Measurements from ENCODE around the gene TREX2.

The TREX2 gene

DNA sequence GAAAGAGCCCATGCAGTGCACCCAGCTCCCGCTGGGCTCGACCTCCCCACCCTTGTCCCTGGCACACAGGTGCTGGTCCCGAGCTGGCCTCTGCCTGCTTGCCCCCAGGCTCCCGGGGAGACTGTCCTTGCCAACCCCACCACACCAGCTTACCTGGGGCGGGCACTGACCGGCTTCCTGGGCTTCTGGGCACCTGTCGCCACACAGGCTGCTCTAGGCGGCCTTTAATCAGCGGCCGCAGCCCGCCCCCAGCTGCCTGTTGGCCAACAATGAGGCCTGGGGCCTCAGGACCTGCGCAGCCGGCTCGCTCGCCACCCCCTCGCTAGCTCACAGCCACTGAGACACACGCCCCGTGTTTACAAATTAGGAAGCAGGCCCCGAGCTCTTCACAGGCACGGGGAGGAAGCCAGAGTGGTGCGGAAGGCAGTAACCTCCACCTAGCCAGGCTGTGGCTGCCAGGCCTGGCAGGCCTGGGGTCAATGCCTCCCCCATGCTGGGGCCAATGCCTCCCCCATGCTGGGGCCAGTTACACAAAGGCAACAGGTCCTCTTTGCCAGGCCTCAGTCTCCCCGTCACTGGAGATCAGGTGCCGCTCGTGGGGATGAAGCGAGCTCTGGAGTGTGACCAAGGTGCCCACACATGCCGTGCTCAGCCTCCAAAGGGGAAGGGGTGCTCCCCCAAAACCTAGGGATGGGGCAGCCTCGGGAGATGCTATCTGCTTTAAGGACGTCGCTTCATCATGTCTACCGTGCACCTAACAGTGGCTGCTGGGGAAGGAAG, at the start of gene TREX2:
Gene TREX2 (minus strand): TSS at position 201 of the 780 bp plus-strand sequence. CDS start 626 bp downstream, outside the sequence.
- no peak for DNase-seq (ENCODE audit: low spot score)

DNA sequence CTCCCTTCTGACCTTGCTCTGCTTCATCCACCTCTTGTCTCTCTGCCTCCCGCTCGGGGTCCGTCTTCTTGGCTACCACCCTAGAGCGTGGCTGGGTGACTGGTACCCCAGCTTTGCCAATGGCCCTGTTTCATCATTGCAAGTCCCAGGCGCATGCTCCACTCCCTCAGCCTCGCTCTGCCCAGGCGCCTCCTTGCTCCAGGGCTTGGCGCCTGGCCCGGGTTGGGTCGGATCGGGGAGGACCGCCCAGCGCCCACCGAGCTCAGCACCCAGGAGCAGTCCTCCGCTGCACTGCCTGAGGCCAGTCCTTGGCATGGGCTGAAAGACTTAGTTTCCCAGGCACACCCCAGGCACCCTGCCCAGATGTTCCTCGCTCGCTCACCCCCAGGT, 49.5 kb upstream of the TREX2 start:
- peak; percentile 45 for DNase-seq (ENCODE audit: low spot score)

DNA sequence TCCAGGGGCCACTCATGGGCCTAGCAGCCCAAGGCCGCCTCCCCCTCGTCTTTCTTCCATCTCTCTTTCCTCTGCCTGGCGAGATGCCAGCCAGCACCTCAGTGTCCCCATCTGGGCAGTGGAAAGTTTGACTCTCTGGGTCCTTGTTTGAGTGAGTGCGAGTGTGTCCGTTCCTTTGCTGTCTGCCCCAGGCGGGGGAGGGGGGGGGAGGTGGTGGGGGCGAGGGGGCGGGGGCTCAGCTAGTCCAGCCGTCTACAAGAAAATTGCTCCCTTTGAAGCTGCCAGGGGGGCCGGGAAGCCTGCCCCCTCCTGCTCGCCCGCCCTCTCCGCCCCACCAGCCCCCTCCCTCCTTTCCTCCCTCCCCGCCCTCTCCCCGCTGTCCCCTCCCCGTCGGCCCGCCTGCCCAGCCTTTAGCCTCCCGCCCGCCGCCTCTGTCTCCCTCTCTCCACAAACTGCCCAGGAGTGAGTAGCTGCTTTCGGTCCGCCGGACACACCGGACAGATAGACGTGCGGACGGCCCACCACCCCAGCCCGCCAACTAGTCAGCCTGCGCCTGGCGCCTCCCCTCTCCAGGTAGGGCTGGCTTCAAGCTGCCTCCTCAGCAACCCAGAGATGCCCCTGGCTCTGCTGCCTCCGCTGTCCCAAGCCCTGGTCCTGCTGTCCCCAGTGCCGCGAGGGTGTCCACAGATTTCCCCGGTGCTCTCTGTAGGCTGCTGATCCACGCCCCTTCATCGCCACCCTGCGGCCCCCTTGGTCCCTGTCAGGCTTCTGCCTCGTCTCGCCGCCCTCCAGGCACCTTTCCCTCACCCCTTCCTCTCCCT, 48.9 kb upstream of the TREX2 start, which contains the start of gene BGN:
Gene BGN (plus strand): TSS at position 440 of the 821 bp plus-strand sequence. CDS start 9,652 bp downstream, outside the sequence.
- DNase-seq (ENCODE audit: low spot score) = peak; percentile 39

- no peak for DNase-seq (ENCODE audit: low spot score)
Observed at GRCh38 chrX:153494061-153494460, 48.2 kb upstream of the TREX2 start.

DNA sequence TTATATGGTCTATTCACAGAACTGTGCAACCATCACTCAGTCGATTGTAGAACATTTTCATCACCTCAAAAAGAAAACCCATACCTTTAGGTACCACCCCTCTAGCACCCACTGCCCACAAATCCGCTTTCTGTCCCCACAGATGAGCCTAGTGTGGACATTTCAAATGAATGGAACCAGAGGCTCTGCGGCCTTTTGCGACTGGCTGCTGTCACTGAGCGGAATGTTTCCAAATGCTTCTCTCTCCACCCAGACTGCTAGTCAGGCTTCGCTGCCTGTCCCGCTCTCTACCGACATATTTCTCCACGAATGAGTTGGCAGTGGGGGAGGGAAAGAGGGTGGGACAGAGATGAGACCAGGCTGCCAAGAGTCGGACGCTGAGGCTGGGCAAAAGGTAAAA, 47.2 kb upstream of the TREX2 start:
- no peak for DNase-seq (ENCODE audit: low spot score)

GRCh38 chrX:153492543-153492942, 46.7 kb upstream of the TREX2 start:
- DNase-seq (ENCODE audit: low spot score) = no peak

DNA sequence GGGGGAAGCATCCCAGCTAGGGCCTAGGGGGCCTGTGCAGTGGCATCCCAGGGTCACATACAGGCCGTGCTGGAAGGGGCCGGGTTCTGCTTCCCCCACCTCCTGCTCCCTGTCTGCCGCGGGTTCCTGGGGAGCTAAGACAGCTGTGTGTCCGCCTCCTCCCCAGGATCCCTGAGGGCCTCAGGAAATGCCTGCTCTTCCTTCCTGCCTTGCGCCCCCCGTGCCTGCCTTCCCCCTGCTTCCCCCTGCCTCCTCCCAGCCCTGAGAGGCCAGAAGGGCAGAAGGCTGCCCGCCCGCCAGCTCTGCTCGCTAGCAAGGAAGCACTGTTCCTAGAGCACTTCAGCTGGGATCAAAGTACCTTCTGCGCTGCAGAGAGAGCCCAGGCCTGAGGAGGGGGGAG, 46.1 kb upstream of the TREX2 start:
- DNase-seq (ENCODE audit: low spot score) = no peak

DNA sequence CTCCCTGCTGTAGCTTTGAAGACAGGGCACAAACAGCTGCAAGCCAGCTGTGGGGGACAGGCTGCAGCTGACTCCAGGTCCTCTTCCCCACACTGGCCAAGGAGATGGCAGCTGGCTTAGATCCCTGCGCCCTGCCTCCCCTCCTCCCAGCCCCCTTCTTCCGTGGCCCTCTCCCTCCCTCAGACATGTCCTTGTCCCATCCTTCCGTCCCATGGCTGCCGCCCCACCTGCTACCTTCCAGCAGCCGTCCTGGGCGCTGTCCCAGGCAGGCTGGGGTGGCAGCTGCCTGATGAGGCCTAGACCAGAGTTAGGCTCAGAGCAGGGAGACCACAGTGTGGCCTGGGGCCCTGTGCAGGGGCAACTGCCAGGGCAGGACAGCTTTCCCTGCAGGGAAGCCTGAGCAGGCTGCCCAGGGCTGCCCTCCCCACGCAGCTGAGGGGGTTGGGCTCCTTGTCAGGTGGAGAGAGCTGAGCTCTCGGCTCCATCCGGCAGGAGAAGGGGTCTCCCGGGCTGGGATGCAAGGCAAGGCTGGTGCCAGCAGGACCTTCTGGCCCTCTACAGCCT, 45.6 kb upstream of the TREX2 start:
- DNase-seq (ENCODE audit: low spot score) = no peak

- DNase-seq (ENCODE audit: low spot score) = no peak
Observed at GRCh38 chrX:153490217-153490930, 44.5 kb upstream of the TREX2 start.

GRCh38 chrX:153488231-153488914, 42.5 kb upstream of the TREX2 start:
- no peak for DNase-seq (ENCODE audit: low spot score)

GRCh38 chrX:153487590-153488071, 41.8 kb upstream of the TREX2 start:
- no peak for DNase-seq (ENCODE audit: low spot score)

DNA sequence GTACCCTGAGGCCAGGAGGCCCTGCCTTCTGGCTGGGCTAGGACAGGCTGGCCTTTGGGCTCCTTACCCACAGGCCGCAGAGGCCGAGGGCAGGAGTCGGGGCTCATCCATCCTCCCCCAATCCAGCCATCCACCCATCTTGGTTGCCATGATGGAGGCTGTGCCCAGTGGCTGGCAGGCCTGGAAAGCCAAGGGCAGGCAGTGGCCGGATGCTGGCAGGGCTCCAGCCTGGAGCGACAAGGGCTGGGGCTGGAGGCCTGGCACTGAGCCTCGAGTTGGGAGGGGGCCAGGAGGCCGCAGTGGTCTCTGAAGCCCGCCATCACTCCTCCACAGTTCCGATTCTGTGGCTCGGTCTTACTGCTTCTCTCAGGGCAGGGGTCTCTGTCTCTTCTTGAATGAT, 40.3 kb upstream of the TREX2 start:
- DNase-seq (ENCODE audit: low spot score) = no peak

DNA sequence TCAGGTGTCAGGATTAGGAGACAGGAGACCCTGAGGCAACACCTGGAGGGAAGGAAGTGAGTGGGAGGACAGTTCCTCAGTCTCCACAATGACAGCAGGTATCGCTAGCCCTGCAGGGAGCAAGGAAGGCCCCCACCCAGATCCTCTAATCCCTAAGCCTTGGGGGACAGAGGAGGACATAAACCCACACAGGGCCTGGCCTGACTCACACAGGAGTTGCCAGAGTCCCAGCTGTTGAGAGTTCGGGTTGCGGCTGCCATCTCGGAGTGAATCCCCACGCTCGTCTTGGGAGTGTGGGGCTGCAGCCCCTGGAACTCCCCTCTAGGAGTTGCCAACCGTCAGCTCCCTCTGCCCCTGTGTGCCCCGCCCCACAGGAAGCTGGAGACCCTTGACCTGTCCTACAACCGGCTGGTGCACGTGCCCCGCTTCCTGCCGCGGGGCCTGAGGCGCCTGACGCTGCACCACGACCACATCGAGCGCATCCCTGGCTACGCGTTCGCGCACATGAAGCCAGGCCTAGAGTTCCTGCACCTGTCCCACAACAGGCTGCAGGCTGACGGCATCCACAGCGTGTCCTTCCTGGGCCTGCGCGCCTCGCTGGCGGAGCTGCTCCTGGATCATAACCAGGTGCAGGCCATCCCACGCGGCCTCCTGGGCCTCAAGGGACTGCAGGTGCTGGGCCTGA, 39.7 kb upstream of the TREX2 start:
- DNase-seq (ENCODE audit: low spot score) = no peak

GRCh38 chrX:153482376-153483015, 36.6 kb upstream of the TREX2 start:
- DNase-seq (ENCODE audit: low spot score) = no peak

DNA sequence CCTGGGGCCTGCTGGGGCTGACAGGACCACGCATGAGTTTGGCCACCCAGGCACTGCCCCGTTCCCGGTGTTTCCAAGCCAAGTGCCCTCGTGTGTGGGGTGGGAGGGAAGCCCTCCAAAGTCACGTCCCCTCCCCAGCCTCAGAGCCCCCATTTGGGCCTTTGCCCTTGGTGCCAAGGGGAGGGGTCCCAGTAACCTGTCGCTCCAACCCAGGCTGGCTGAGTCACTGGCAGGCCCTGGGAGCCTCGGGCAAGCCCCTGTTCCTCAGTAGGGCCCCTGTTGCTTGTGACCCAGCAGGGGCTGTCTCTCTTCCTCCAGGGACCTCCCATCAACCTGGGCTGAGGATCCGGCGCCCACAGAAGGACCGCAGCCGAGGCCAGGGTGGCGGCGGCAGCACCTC, 35.2 kb upstream of the TREX2 start:
- DNase-seq (ENCODE audit: low spot score) = no peak

DNA sequence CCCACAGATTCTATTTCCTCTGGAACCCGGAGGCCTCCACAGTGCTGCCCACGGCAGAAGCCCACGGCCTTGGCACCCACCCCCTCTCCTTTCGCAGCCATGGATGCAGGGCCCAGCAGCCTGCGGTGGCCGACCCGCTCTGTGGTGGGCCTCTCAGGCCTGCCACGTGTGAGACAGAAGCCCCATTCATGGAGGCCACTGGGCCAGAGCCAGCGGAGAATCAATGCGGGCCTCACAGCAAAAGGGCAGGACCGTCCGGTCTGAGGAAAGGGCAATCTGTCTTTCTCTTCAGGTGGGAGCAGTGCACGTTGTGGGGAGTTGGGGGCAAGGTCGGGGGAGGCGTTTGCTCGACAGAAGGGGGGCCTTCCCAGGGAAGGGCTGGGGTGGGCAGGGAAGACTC, 32.9 kb upstream of the TREX2 start:
- DNase-seq (ENCODE audit: low spot score) = no peak

- no peak for DNase-seq (ENCODE audit: low spot score)
Observed at GRCh38 chrX:153477901-153478300, 32.0 kb upstream of the TREX2 start.

DNA sequence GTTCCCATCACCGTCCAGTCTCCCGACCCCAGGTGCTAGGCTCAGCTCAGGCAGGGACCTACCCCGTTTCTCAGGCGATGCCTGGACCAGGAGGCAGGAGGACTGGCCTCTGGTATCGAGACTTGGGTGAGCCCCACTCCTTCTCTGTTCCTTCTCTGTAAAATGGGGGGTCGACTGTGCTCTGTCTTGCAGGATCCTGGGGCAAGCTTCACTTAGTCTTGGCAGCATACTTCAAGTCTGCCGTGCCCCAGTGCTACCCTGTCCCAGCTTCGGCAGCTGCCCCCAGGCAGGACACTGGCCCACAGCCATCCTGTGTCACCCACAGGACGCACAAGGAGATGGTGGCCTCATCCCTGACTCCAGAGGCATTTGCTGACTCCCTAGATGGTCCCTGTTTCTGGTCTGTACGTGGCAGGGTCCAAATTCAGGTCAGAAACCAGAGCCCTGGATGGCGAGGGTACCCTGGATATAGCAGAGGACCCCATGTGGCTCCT, 31.6 kb upstream of the TREX2 start:
- DNase-seq (ENCODE audit: low spot score) = no peak

DNA sequence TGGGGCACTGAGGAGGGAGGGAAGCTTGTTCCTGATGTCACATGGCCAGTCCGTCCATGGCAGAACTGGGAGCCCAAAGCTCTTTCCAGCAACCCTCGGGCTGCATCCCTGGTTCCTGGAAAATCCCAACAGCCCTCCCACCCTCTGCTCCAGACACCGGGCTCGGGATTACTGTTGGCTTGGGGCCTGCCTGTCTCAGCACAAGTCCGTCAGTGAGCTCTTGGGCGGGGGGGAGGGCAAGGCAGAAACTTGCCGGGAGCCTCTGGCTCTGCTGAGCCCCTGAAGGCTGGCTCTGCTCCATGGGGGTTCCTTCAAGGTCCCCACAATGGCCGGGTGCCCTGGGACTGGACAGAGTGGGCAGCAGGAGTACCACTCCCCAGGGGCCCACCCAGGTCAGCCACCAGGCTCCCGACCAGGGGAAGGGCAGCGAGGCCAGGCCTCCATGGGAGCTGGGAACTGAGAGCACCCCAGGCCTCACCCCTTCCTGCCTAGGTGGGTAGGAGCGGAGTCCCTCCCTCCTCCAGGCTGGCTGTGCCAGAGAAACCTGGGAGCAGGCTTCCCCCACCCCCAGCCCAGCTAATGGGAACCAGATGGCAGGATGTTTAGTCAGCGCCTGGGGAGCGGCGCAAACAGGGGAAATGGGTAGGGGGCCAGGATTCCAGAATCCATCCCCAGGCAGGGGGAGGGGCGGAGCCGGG, 31.0 kb upstream of the TREX2 start:
- DNase-seq (ENCODE audit: low spot score) = no peak

Data from Ammon's horn (tissue), 1 donor.